Activated T-helper 1 cell treated with anti-CD3 and anti-CD28 coated beads, Interleukin-12 subunit alpha, Interleukin-12 subunit beta, Interleukin-2, Interleukin-4 antibody, amounts not matched to agents 30 ng/mL and 10 ng/mL and 1 ng/mL, durations not matched to agents 14 hours and 24 hours and 36 hours (primary cell): ENCODE data around the gene DERL2. TPM values are rescaled to one million over a fixed set of nuclear protein-coding genes. Genes with fewer than 3 reads are reported as not detected.

Experiments
- DNase-seq: peaks from one replicate; pipeline ENCODE4 v3.0.0; 2021; ENCODE audit warnings: low spot score
- H3K27ac Mint-ChIP-seq: one replicate; pipeline ENCODE4 v1.8.0; 2021; ENCODE audit warnings: mild to moderate bottlenecking, mixed read lengths
- H3K27me3 Mint-ChIP-seq: one replicate; pipeline ENCODE4 v1.8.0; 2022; ENCODE audit warnings: mild to moderate bottlenecking, moderate library complexity, mixed read lengths; ENCODE audit not compliant: insufficient read depth
- H3K36me3 Mint-ChIP-seq: one replicate; pipeline ENCODE4 v1.8.0; 2021; ENCODE audit warnings: low read depth, mixed read lengths
- H3K4me1 Mint-ChIP-seq: one replicate; pipeline ENCODE4 v1.8.0; 2021; ENCODE audit warnings: low read depth, mixed read lengths
- H3K4me3 Mint-ChIP-seq: one replicate; pipeline ENCODE4 v1.8.0; 2021; ENCODE audit warnings: mild to moderate bottlenecking, moderate library complexity, mixed read lengths
- H3K9me3 Mint-ChIP-seq: one replicate; pipeline ENCODE4 v1.8.0; 2021; ENCODE audit warnings: mixed read lengths
- intact Hi-C: fragments of 100-400 bp; cut with micrococcal nuclease; formaldehyde crosslinking; loops from one replicate; pipeline ENCODE4 v1.15.1; 2024
- total RNA-seq: library from RNA; stranded (reverse); gene quantifications from 2 replicates; pipeline ENCODE4 v1.2.3, GENCODE V29; 2022

Gene DERL2
- total RNA-seq, 1 donor from 2014 or later = 71.7 TPM

DNA sequence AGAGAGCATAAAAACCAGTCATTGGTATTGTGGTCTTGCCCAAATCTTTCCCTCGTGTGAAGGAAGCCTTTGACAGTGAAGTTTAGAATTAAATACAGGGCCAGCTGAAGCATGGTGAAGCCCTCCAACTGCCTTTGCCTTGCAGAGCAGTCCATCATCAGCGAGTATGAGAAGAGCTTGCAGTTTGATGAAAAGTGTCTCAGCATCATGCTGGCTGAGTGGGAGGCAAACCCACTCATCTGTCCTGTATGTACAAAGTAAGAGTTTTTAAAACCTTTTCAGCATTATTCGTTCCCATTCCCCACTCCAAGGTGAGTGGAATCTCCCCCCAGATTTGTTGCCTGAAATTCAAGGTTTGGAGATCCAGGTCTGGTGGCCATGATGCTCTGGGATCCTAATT is 60.2 kb downstream of the DERL2 start:
- no peaks in the 10 kb centered on the region for H3K9me3 Mint-ChIP-seq
- H3K4me1 Mint-ChIP-seq = peaks cover 26% of the 10 kb centered on the region

DNA sequence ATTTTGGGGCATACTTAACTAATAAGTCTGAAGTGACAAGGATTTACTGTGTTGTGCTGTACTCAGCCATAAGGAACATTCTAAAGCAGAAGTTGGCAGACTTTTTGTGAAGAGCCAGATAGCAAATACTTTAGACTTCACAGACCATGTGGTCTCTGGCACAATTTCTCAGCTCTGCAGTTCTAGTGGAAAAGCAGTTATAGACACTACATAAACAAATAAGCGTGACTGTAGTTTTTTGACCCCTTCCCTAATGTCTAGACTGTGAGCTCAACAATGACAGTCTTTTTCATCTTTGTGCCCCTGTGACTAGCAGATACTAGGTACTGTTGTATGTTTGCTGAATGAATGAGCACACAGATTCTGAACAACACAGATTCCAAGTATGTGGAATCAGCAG is 61.1 kb downstream of the DERL2 start:
- DNase-seq = no peak
- Mint-ChIP-seq H3K9me3 (no peaks in the 10 kb centered on the region), H3K4me1 (peaks cover 28% of the 10 kb centered on the region), H3K27ac (no peak overlapping the region), H3K4me3 (no peak overlapping the region), H3K27me3 (no peaks in the 10 kb centered on the region), H3K36me3 (peaks cover 43% of the 10 kb centered on the region)
- intact Hi-C loops = no loop called here

More for the DNA sequence above, 60.2 kb downstream of the DERL2 start:
- intact Hi-C loops = no loop called here
- Mint-ChIP-seq H3K27me3 (no peaks in the 10 kb centered on the region), H3K27ac (no peak overlapping the region), H3K36me3 (peaks cover 46% of the 10 kb centered on the region), H3K4me3 (no peak overlapping the region)
- DNase-seq = no peak

DNA sequence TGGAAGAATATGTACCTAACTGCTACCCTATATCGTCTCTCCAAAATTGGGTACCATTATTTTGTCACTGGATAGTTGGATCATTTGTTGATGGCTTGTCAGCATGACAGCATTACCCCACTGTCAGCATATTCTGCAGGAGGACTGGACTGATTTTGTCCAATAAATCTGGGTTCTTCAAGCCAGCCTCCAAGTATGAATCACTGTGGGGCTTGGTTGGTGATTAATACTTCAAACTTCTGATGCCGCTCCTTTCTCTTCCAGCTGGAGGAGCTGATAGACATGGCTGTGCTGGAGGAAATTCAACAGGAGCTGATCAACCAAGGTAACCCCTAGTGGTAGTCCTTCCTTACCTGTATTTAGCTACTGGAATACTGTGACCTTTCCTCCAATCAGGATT is 63.5 kb downstream of the DERL2 start:
- no peaks in the 10 kb centered on the region for H3K9me3 Mint-ChIP-seq
- no peak overlapping the region for H3K27ac Mint-ChIP-seq
- DNase-seq = no peak
- no peaks in the 10 kb centered on the region for H3K27me3 Mint-ChIP-seq
- peaks cover 37% of the 10 kb centered on the region for H3K36me3 Mint-ChIP-seq
- intact Hi-C loops = no loop called here
- H3K4me3 Mint-ChIP-seq = peak overlapping the region; percentile 19
- H3K4me1 Mint-ChIP-seq = peaks cover 28% of the 10 kb centered on the region

Other genes with a start within 250 kb of the DERL2 start
- gene RABEP1, start 203.9 kb downstream of the DERL2 start, total RNA-seq = 50.2 and 51.4 TPM in 2 replicates
- 165 and 170 TPM in 2 replicates for gene NUP88, start 66.5 kb downstream of the DERL2 start, total RNA-seq
- gene RPAIN, start 66.0 kb downstream of the DERL2 start, total RNA-seq = 61.0 and 67.0 TPM in 2 replicates
- 410 and 413 TPM in 2 replicates for gene C1QBP, start 47.0 kb downstream of the DERL2 start, total RNA-seq
- 38.0 and 41.8 TPM in 2 replicates for gene DHX33, start 17.2 kb downstream of the DERL2 start, total RNA-seq
- 38.1 and 39.6 TPM in 2 replicates for gene MIS12, start 388 bp upstream of the DERL2 start, total RNA-seq
- 26.0 and 29.6 TPM in 2 replicates for gene NLRP1, start 98.3 kb upstream of the DERL2 start, total RNA-seq